GM12878 (cell line): ENCODE data around the gene PAX3.

ENCODE experiments used
- BHLHE40 ChIP-seq, 2 experiments: fragments of 450-650 bp in 1 of 2; IDR thresholded peaks; 2 replicates each; pipeline ENCODE4 v1.6.1; 2011 to 2017; ENCODE audit warnings: low read depth in 2 of 2, borderline replicate concordance in 1 of 2, improper control_type of control experiment in 1 of 2, low read length in 1 of 2, mild to moderate bottlenecking in 1 of 2
- EZH2 ChIP-seq: IDR thresholded peaks from 2 replicates; pipeline ENCODE4 v1.6.1; 2012; ENCODE audit warnings: low read depth, mild to moderate bottlenecking, control low read depth, inconsistent platforms, low read length, borderline replicate concordance; ENCODE audit not compliant: control insufficient read depth
- JUNB ChIP-seq: IDR thresholded peaks from 2 replicates; pipeline ENCODE4 v1.6.1; 2016; ENCODE audit warnings: antibody characterized with exemption, mild to moderate bottlenecking
- NFYB ChIP-seq: IDR thresholded peaks from 2 replicates; pipeline ENCODE4 v1.6.1; 2011; ENCODE audit warnings: low read depth, mild to moderate bottlenecking, low read length, improper control_type of control experiment, moderate library complexity; ENCODE audit not compliant: insufficient read depth
- RBBP5 ChIP-seq: fragments of 200-600 bp; sonication (generic); conservative IDR thresholded peaks from 2 replicates; pipeline ENCODE4 v1.6.1; 2016
- SRF ChIP-seq, 2 experiments: IDR thresholded peaks; 2 replicates each; pipeline ENCODE4 v1.6.1; 2011; ENCODE audit warnings: low read depth in 2 of 2, low read length in 2 of 2, mild to moderate bottlenecking in 1 of 2, moderate library complexity in 1 of 2
- ZNF274 ChIP-seq: IDR thresholded peaks from one replicate; pipeline ENCODE4 v1.8.0; 2011; ENCODE audit not compliant: insufficient read length, insufficient read depth
- TF ChIP-seq, protein P1 (sequence below), 3 experiments: IDR thresholded peaks in 2 of 3; conservative IDR thresholded peaks in 1 of 3; 2 replicates each; pipeline ENCODE4 v1.5.1; 2011; ENCODE audit warnings: low read depth in 3 of 3, low read length in 3 of 3, mild to moderate bottlenecking in 3 of 3, control low read depth in 2 of 3, moderate library complexity in 2 of 3, inconsistent platforms in 1 of 3, mixed read lengths in 1 of 3; ENCODE audit not compliant: control insufficient read depth in 2 of 3, insufficient read depth in 1 of 3; ENCODE audit errors: extremely low read depth in 1 of 3
- TF ChIP-seq, protein P2 (sequence below): IDR thresholded peaks from 2 replicates; pipeline ENCODE4 v1.6.1; 2011; ENCODE audit warnings: mild to moderate bottlenecking, low read depth, low read length, moderate library complexity; ENCODE audit not compliant: insufficient replicate concordance
- TF ChIP-seq, protein P3 (sequence below): fragments of 450-650 bp; IDR thresholded peaks from 2 replicates; pipeline ENCODE4 v1.6.1; 2017; ENCODE audit warnings: antibody characterized with exemption, mild to moderate bottlenecking, moderate library complexity
- TF ChIP-seq, protein P4 (sequence below): IDR thresholded peaks from 2 replicates; pipeline ENCODE4 v1.6.1; 2012; ENCODE audit warnings: low read length, inconsistent platforms

DNA sequence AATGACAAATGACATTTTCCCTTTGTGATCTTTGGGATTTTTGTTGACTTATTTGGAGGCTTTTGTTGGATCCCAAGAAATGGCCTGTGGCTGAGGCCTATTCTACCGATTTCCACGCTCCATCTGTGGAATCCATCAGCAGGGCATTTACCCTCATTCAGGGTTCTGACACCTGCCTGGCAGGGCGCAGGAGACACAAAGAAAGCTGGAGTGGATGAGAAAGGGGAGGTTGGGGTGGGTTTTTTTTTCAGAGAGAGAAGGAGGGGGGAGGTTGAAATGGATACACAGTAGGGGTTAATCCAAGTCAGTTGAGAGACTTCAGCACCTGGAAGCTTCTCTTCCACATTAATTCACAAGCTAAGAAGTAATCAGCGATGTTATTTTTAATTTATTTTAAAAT lies 59.7 kb downstream of the PAX3 start:
- no peak for TF ChIP-seq NFYB
- TF ChIP-seq, protein P1, sequence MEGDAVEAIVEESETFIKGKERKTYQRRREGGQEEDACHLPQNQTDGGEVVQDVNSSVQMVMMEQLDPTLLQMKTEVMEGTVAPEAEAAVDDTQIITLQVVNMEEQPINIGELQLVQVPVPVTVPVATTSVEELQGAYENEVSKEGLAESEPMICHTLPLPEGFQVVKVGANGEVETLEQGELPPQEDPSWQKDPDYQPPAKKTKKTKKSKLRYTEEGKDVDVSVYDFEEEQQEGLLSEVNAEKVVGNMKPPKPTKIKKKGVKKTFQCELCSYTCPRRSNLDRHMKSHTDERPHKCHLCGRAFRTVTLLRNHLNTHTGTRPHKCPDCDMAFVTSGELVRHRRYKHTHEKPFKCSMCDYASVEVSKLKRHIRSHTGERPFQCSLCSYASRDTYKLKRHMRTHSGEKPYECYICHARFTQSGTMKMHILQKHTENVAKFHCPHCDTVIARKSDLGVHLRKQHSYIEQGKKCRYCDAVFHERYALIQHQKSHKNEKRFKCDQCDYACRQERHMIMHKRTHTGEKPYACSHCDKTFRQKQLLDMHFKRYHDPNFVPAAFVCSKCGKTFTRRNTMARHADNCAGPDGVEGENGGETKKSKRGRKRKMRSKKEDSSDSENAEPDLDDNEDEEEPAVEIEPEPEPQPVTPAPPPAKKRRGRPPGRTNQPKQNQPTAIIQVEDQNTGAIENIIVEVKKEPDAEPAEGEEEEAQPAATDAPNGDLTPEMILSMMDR (IDR thresholded peaks at IDR 0.05 in 2 of 3, conservative IDR thresholded peaks at IDR 0.05 in 1 of 3; ENCODE audit: control insufficient read depth in 2 of 3, extremely low read depth in 1 of 3, insufficient read depth in 1 of 3, low read depth in 3 of 3, low read length in 3 of 3), result no peak
- TF ChIP-seq, protein P2, sequence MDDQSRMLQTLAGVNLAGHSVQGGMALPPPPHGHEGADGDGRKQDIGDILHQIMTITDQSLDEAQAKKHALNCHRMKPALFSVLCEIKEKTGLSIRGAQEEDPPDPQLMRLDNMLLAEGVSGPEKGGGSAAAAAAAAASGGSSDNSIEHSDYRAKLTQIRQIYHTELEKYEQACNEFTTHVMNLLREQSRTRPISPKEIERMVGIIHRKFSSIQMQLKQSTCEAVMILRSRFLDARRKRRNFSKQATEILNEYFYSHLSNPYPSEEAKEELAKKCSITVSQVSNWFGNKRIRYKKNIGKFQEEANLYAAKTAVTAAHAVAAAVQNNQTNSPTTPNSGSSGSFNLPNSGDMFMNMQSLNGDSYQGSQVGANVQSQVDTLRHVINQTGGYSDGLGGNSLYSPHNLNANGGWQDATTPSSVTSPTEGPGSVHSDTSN, result no peak
- TF ChIP-seq, protein P3, sequence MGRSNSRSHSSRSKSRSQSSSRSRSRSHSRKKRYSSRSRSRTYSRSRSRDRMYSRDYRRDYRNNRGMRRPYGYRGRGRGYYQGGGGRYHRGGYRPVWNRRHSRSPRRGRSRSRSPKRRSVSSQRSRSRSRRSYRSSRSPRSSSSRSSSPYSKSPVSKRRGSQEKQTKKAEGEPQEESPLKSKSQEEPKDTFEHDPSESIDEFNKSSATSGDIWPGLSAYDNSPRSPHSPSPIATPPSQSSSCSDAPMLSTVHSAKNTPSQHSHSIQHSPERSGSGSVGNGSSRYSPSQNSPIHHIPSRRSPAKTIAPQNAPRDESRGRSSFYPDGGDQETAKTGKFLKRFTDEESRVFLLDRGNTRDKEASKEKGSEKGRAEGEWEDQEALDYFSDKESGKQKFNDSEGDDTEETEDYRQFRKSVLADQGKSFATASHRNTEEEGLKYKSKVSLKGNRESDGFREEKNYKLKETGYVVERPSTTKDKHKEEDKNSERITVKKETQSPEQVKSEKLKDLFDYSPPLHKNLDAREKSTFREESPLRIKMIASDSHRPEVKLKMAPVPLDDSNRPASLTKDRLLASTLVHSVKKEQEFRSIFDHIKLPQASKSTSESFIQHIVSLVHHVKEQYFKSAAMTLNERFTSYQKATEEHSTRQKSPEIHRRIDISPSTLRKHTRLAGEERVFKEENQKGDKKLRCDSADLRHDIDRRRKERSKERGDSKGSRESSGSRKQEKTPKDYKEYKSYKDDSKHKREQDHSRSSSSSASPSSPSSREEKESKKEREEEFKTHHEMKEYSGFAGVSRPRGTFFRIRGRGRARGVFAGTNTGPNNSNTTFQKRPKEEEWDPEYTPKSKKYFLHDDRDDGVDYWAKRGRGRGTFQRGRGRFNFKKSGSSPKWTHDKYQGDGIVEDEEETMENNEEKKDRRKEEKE, result no peak
- no peak for TF ChIP-seq JUNB
- no peak for TF ChIP-seq SRF (IDR thresholded peaks at IDR 0.05; ENCODE audit: low read depth in 2 of 2, low read length in 2 of 2)
- no peak for TF ChIP-seq RBBP5
- TF ChIP-seq ZNF274, result no peak
- no peak for TF ChIP-seq BHLHE40 (IDR thresholded peaks at IDR 0.05; ENCODE audit: borderline replicate concordance in 1 of 2, low read depth in 2 of 2, low read length in 1 of 2)
- TF ChIP-seq, protein P4, sequence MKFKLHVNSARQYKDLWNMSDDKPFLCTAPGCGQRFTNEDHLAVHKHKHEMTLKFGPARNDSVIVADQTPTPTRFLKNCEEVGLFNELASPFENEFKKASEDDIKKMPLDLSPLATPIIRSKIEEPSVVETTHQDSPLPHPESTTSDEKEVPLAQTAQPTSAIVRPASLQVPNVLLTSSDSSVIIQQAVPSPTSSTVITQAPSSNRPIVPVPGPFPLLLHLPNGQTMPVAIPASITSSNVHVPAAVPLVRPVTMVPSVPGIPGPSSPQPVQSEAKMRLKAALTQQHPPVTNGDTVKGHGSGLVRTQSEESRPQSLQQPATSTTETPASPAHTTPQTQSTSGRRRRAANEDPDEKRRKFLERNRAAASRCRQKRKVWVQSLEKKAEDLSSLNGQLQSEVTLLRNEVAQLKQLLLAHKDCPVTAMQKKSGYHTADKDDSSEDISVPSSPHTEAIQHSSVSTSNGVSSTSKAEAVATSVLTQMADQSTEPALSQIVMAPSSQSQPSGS, result no peak
- TF ChIP-seq EZH2, result no peak
